Neuronal stem cell (in vitro differentiated cells): ENCODE measurements around the gene UBASH3B.
A peak's percentile ranks its signal among the peaks of the same experiment; 100 is the strongest.

ENCODE experiments used
- DNase-seq: peaks from one replicate; pipeline ENCODE4 v3.0.0-alpha.2; 2013; ENCODE audit warnings: low spot score
- H2AFZ ChIP-seq: one replicate; pipeline ENCODE4 v1.6.1; 2013; ENCODE audit warnings: mild to moderate bottlenecking, low read length, inconsistent platforms
- H2AK5ac ChIP-seq: 2 replicates; pipeline ENCODE4 v1.6.1; 2013; ENCODE audit warnings: low read depth, mild to moderate bottlenecking, inconsistent platforms, low read length, moderate library complexity, mixed read lengths
- H2BK120ac ChIP-seq: 2 replicates; pipeline ENCODE4 v1.6.1; 2013; ENCODE audit warnings: low read depth, mild to moderate bottlenecking, inconsistent platforms, low read length, moderate library complexity, mixed read lengths
- H2BK12ac ChIP-seq: one replicate; pipeline ENCODE4 v1.6.1; 2013; ENCODE audit warnings: low read length, inconsistent platforms
- H2BK15ac ChIP-seq: 2 replicates; pipeline ENCODE4 v1.6.1; 2013; ENCODE audit warnings: mild to moderate bottlenecking, low read length, inconsistent platforms, mixed read lengths
- H2BK5ac ChIP-seq: one replicate; pipeline ENCODE4 v1.6.1; 2013; ENCODE audit warnings: inconsistent platforms, mild to moderate bottlenecking, low read length, moderate library complexity
- H3K14ac ChIP-seq: one replicate; pipeline ENCODE4 v1.6.1; 2013; ENCODE audit warnings: low read length, inconsistent platforms
- H3K18ac ChIP-seq: 2 replicates; pipeline ENCODE4 v1.6.1; 2013; ENCODE audit warnings: low read length, inconsistent platforms
- H3K23ac ChIP-seq: 2 replicates; pipeline ENCODE4 v1.6.1; 2013; ENCODE audit warnings: low read depth, mild to moderate bottlenecking, mixed read lengths, low read length, inconsistent platforms; ENCODE audit not compliant: poor library complexity
- H3K27ac ChIP-seq: replicated peaks from 3 replicates; pipeline ENCODE4 v1.5.1; 2013; ENCODE audit warnings: low read length, inconsistent platforms
- H3K27me3 ChIP-seq, 3 experiments: 2 replicates each; pipeline ENCODE4 v1.6.1; 2013; ENCODE audit warnings: low read length in 3 of 3, mild to moderate bottlenecking in 2 of 3, inconsistent platforms in 1 of 3, low read depth in 1 of 3, mixed read lengths in 1 of 3, moderate library complexity in 1 of 3; ENCODE audit not compliant: control insufficient read depth in 3 of 3, insufficient read depth in 3 of 3
- H3K36me3 ChIP-seq, 2 donors: replicated peaks in 1 of 2; 2 replicates each; pipeline ENCODE4 v1.6.1; 2013; ENCODE audit warnings: low read length in 2 of 2; ENCODE audit not compliant: control insufficient read depth in 2 of 2, insufficient read depth in 2 of 2
- H3K4ac ChIP-seq: 2 replicates; pipeline ENCODE4 v1.6.1; 2013; ENCODE audit warnings: inconsistent platforms, mild to moderate bottlenecking, low read length, moderate library complexity
- H3K4me1 ChIP-seq, 2 donors: 1 replicate in 1 of 2; 2 replicates in 1 of 2; pipeline ENCODE4 v1.6.1; 2013; ENCODE audit warnings: low read length in 2 of 2, low read depth in 1 of 2; ENCODE audit not compliant: control insufficient read depth in 2 of 2, insufficient read depth in 1 of 2
- H3K4me2 ChIP-seq: one replicate; pipeline ENCODE4 v1.6.1; 2013; ENCODE audit warnings: mild to moderate bottlenecking, low read length, inconsistent platforms; ENCODE audit not compliant: insufficient read depth, poor library complexity, severe bottlenecking
- H3K4me3 ChIP-seq, 2 donors: 2 replicates each; pipeline ENCODE4 v1.5.1; 2013; ENCODE audit warnings: low read length in 2 of 2, mild to moderate bottlenecking in 2 of 2, inconsistent platforms in 1 of 2, moderate library complexity in 1 of 2
- H3K79me1 ChIP-seq: one replicate; pipeline ENCODE4 v1.6.1; 2013; ENCODE audit warnings: low read depth, mild to moderate bottlenecking, inconsistent platforms, low read length, moderate library complexity
- H3K9ac ChIP-seq: one replicate; pipeline ENCODE4 v1.6.1; 2013; ENCODE audit warnings: mild to moderate bottlenecking, low read depth, low read length, inconsistent platforms; ENCODE audit not compliant: poor library complexity
- H3K9me3 ChIP-seq, 2 donors: replicated peaks in 1 of 2; 2 replicates each; pipeline versions ENCODE3 to v1.6.1; 2013; ENCODE audit warnings: low read length in 2 of 2, mild to moderate bottlenecking in 2 of 2, inconsistent platforms in 1 of 2, low read depth in 1 of 2, mixed read lengths in 1 of 2, moderate library complexity in 1 of 2; ENCODE audit not compliant: control insufficient read depth in 2 of 2, insufficient read depth in 1 of 2
- H4K8ac ChIP-seq: one replicate; pipeline ENCODE4 v1.6.1; 2013; ENCODE audit warnings: low read depth, mild to moderate bottlenecking, inconsistent platforms, low read length, moderate library complexity
- H4K91ac ChIP-seq: one replicate; pipeline ENCODE4 v1.6.1; 2013; ENCODE audit warnings: low read length, low read depth, mild to moderate bottlenecking, inconsistent platforms; ENCODE audit not compliant: poor library complexity
- WGBS, 2 donors: extraction: QIAGEN DNeasy Blood & Tissue Kit; methylation state at CpG; one replicate each; pipeline ENCODE4 v1.1.7; 2013; ENCODE audit warnings: missing lambda C conversion rate in 2 of 2, mixed read lengths in 1 of 2; ENCODE audit not compliant: insufficient read length in 2 of 2, insufficient replicate concordance in 1 of 2; ENCODE audit errors: extremely low coverage in 2 of 2; 5-methylcytosine and 5-hydroxymethylcytosine counted together

The UBASH3B gene

DNA sequence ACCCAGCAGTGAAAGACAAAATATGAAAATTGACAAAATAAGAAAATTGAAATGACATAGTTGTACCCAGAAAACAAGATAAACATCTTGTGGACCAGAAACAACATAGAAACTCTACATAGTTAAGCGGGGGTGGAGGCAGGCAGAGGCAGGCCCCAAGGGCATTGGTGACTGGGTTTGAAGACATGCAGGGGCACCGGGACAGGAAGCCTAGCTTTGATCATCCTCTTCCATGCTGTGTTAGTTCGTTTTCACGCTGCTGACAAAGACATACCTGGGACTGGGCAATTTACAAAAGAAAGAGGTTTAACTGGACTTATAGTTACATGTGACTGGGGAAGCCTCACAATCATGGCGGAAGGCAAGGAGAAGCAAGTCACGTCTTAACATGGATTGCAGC, 149.3 kb downstream of the UBASH3B start:
- no peak overlapping the region for H3K4me2 ChIP-seq
- H3K18ac ChIP-seq: no peak overlapping the region
- no peak overlapping the region for H4K8ac ChIP-seq
- H2BK5ac ChIP-seq: no peak overlapping the region
- H3K79me1 ChIP-seq: no peaks in the 10 kb centered on the region
- no peak overlapping the region for H2BK15ac ChIP-seq
- no peaks in the 10 kb centered on the region for H3K9me3 ChIP-seq
- no peak overlapping the region for H3K14ac ChIP-seq
- no CpG with 5 or more reads among the region's 6 CpGs for WGBS, 2 donors
- no peak overlapping the region for H2AK5ac ChIP-seq
- H4K91ac ChIP-seq: no peak overlapping the region
- H3K27me3 ChIP-seq: no peaks in the 10 kb centered on the region
- no peak for DNase-seq
- H2BK12ac ChIP-seq: no peak overlapping the region
- peaks cover 3 to 4% of the 10 kb centered on the region in 2 donors for H3K4me1 ChIP-seq
- no peak overlapping the region for H3K27ac ChIP-seq
- H3K23ac ChIP-seq: no peak overlapping the region
- H2AFZ ChIP-seq: no peak overlapping the region
- H3K4me3 ChIP-seq: no peak overlapping the region
- no peaks in the 10 kb centered on the region for H3K36me3 ChIP-seq
- no peak overlapping the region for H2BK120ac ChIP-seq
- no peak overlapping the region for H3K4ac ChIP-seq
- no peak overlapping the region for H3K9ac ChIP-seq

DNA sequence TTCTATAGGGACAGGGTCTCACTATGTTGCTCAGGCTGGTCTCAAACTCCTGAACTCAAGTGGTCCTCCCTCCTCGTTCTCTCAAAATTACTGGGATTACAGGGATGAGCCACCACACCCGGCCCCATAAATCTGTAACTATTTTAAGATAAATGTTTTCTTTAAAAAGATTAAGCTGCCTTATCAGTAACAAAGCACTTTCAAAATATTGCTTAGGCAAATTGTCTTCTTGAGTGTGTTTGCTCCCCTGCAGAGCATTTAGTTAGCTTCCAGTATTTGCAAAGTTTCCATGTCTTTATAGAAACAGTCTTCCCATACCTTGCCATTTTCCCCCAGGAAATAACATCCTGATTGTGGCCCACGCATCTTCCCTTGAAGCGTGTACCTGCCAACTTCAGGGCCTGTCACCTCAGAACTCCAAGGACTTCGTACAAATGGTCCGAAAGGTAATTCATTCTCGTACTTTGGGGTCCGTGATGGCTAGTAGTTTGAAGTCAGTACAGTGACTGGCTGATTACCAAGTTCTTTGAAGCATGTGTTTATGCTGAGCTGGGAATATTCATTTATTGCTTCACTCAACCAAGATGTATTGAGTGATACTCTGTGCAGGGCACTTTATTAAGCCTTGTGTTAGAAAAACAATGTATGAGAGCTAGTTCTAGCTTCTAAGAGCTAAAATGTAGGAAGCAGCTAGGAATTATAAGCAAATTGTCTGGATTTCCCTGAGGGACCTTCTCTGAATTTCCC, 152.4 kb downstream of the UBASH3B start:
- Histone ChIP-seq H3K14ac (no peak overlapping the region), H3K4ac (no peak overlapping the region), H3K4me3 (no peak overlapping the region), H2BK12ac (no peak overlapping the region), H3K4me1 (peaks cover 4 to 7% of the 10 kb centered on the region in 2 donors), H3K18ac (no peak overlapping the region), H3K4me2 (no peak overlapping the region), H4K8ac (no peak overlapping the region), H3K9me3 (no peaks in the 10 kb centered on the region), H2BK15ac (no peak overlapping the region), H3K9ac (no peak overlapping the region), H2AK5ac (no peak overlapping the region), H4K91ac (no peak overlapping the region), H3K27ac (no peak overlapping the region), H3K36me3 (no peaks in the 10 kb centered on the region), H3K23ac (no peak overlapping the region), H3K79me1 (no peaks in the 10 kb centered on the region), H3K27me3 (no peaks in the 10 kb centered on the region), H2AFZ (no peak overlapping the region), H2BK120ac (no peak overlapping the region), H2BK5ac (no peak overlapping the region)
- WGBS, 2 donors: no CpG with 5 or more reads among the region's 8 CpGs
- no peak for DNase-seq

DNA sequence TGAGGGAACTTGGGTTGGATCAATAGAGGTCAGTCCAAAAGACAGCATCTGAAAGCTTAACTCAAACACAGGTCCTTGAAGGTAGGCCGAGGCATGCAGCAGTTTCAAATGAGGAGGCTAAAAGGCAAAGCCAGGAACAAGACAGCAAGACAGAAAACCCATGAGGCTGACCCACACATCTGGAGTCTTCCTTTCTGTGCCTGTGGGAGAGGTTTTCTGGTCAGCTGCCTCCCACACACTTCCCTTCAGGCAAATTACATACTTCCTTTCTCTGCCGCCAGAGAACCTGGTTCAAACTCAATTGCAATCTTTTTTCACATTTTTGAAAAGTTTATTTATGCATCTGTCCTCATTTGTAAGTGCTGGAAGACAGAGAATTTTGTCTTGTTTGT, 153.0 kb downstream of the UBASH3B start:
- no peak overlapping the region for H3K27ac ChIP-seq
- DNase-seq: no peak

DNA sequence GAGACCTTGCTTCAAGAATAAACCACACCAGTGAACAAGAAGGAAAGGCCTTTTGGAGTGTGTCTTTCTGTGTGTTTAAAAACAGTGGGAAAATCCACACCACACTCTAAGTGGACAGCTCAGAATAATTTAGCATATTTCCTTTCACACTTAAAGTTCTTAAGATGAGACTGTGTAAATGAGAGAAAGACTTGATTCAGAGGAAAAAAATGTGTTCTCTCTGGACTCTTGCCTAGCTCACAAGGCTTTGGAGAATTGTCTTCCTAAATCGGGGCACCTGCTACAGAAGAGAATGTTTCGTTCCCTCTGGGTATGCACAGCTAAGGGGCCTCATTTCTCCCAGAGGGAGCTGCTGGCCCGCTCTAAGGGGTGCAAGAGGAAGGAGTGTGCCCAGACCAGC, 154.3 kb downstream of the UBASH3B start:
- no peak overlapping the region for H2BK5ac ChIP-seq
- H3K27me3 ChIP-seq: no peaks in the 10 kb centered on the region
- H2BK120ac ChIP-seq: no peak overlapping the region
- H3K27ac ChIP-seq: no peak overlapping the region
- H3K4me1 ChIP-seq: peaks cover 2 to 15% of the 10 kb centered on the region in 2 donors
- no peak overlapping the region for H4K91ac ChIP-seq
- no peak overlapping the region for H3K4me3 ChIP-seq
- H2AFZ ChIP-seq: no peak overlapping the region
- H3K9me3 ChIP-seq: no peaks in the 10 kb centered on the region
- no peak overlapping the region for H3K14ac ChIP-seq
- H2BK15ac ChIP-seq: no peak overlapping the region
- H3K4ac ChIP-seq: no peak overlapping the region
- no peak overlapping the region for H4K8ac ChIP-seq
- no peak overlapping the region for H2AK5ac ChIP-seq
- no peak overlapping the region for H3K4me2 ChIP-seq
- H3K23ac ChIP-seq: no peak overlapping the region
- no peak overlapping the region for H2BK12ac ChIP-seq
- no peaks in the 10 kb centered on the region for H3K79me1 ChIP-seq
- no peaks in the 10 kb centered on the region for H3K36me3 ChIP-seq
- H3K9ac ChIP-seq: no peak overlapping the region
- no peak overlapping the region for H3K18ac ChIP-seq
- no peak for DNase-seq
- WGBS, 2 donors: no CpG with 5 or more reads among the region's 3 CpGs

More for the DNA sequence above, 153.0 kb downstream of the UBASH3B start:
- Histone ChIP-seq H3K4me1 (peaks cover 4 to 12% of the 10 kb centered on the region in 2 donors), H2BK5ac (no peak overlapping the region), H3K9me3 (no peaks in the 10 kb centered on the region), H3K18ac (no peak overlapping the region), H4K91ac (no peak overlapping the region), H2BK120ac (no peak overlapping the region), H2BK15ac (no peak overlapping the region), H3K23ac (no peak overlapping the region), H3K9ac (no peak overlapping the region), H3K36me3 (no peaks in the 10 kb centered on the region), H3K4ac (no peak overlapping the region), H2AFZ (peak overlapping the region; percentile 9), H3K4me2 (no peak overlapping the region), H2BK12ac (no peak overlapping the region), H4K8ac (no peak overlapping the region), H3K4me3 (no peak overlapping the region), H3K79me1 (no peaks in the 10 kb centered on the region), H3K27me3 (no peaks in the 10 kb centered on the region), H2AK5ac (no peak overlapping the region), H3K14ac (no peak overlapping the region)
- WGBS, 2 donors: no CpG with 5 or more reads among the region's 2 CpGs
